Loucy (cell line): ENCODE data around the gene CNTNAP2.

Experiments
- H2AFZ ChIP-seq: fragments of 200-600 bp; sonication (generic); 2 replicates; pipeline ENCODE4 v1.6.0; 2016; ENCODE audit warnings: antibody characterized with exemption, mild to moderate bottlenecking, low read length, moderate library complexity
- H3F3A ChIP-seq: fragments of 200-600 bp; 2 replicates; pipeline ENCODE4 v1.6.0; 2016; ENCODE audit warnings: antibody characterized with exemption, low read depth, mild to moderate bottlenecking
- H3K27me3 ChIP-seq: fragments of 200-600 bp; sonication (generic); 2 replicates; pipeline ENCODE4 v1.6.1; 2014; ENCODE audit warnings: low read length, mild to moderate bottlenecking; ENCODE audit not compliant: insufficient read depth, poor library complexity, severe bottlenecking
- H3K36me3 ChIP-seq: fragments of 200-600 bp; sonication (generic); 2 replicates; pipeline ENCODE4 v1.6.1; 2016; ENCODE audit warnings: low read length; ENCODE audit not compliant: insufficient read depth
- H3K4me1 ChIP-seq: fragments of 200-600 bp; sonication (generic); 2 replicates; pipeline ENCODE4 v1.5.1; 2014; ENCODE audit warnings: low read length, mild to moderate bottlenecking; ENCODE audit not compliant: insufficient read depth, poor library complexity, severe bottlenecking
- H3K4me2 ChIP-seq: fragments of 200-600 bp; sonication (generic); 2 replicates; pipeline ENCODE4 v1.6.0; 2014; ENCODE audit warnings: antibody characterized with exemption, low read length, low read depth, mild to moderate bottlenecking; ENCODE audit not compliant: poor library complexity, severe bottlenecking
- H3K4me3 ChIP-seq: fragments of 200-600 bp; sonication (generic); 2 replicates; pipeline ENCODE4 v1.5.1; 2014; ENCODE audit warnings: low read length, mild to moderate bottlenecking, mixed read lengths; ENCODE audit not compliant: poor library complexity, severe bottlenecking
- H3K79me2 ChIP-seq: fragments of 200-600 bp; sonication (generic); 2 replicates; pipeline ENCODE4 v1.6.1; 2014; ENCODE audit warnings: low read length; ENCODE audit not compliant: insufficient read depth
- H3K9ac ChIP-seq: fragments of 200-600 bp; sonication (generic); 2 replicates; pipeline ENCODE4 v1.6.0; 2014; ENCODE audit warnings: mild to moderate bottlenecking, low read depth, low read length, moderate library complexity; ENCODE audit not compliant: poor library complexity, severe bottlenecking
- H3K9me2 ChIP-seq: fragments of 200-600 bp; sonication (generic); replicated peaks from 2 replicates; pipeline ENCODE4 v1.6.1; 2016; ENCODE audit warnings: low read depth, low read length, mixed read lengths
- H3K9me3 ChIP-seq: fragments of 200-600 bp; sonication (generic); 2 replicates; pipeline ENCODE4 v1.6.1; 2014; ENCODE audit warnings: mild to moderate bottlenecking, antibody characterized with exemption, low read length, low read depth; ENCODE audit not compliant: insufficient read depth
- H4K20me1 ChIP-seq: fragments of 200-600 bp; sonication (generic); 2 replicates; pipeline ENCODE4 v1.6.0; 2014; ENCODE audit warnings: antibody characterized with exemption, low read length, mild to moderate bottlenecking; ENCODE audit not compliant: insufficient read depth, poor library complexity, severe bottlenecking
- EZH2phosphoT487 ChIP-seq: fragments of 200-600 bp; IDR thresholded peaks from 2 replicates; pipeline ENCODE4 v1.6.1; 2018; ENCODE audit warnings: antibody characterized with exemption, mild to moderate bottlenecking, moderate library complexity, borderline replicate concordance
- TF ChIP-seq, protein P1 (sequence below): fragments of 200-600 bp; sonication (generic); conservative IDR thresholded peaks from 2 replicates; pipeline ENCODE4 v1.5.1; 2014; ENCODE audit warnings: mild to moderate bottlenecking, antibody characterized with exemption, low read length

The CNTNAP2 gene

DNA sequence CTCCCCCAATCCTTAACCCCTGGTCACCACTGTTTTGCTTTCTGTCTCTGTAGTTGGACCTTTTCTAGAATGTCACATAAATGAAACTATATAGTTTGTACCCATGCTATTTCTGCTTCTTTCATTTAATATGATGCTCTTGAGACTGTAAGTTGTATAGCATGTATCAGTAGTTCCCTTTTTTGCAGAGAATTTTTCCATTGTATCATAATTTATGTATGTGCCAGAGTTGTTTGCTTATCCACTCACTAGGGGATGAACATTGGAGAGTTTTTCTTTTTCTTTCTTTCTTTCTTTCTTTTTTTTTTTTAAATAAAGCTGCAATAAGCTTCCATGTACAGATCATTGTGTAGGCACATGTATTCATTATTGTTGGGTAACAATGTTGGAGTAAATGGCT, 544.8 kb downstream of the CNTNAP2 start:
- Histone ChIP-seq H3K27me3 (no peaks in the 10 kb centered on the region), H3K36me3 (no peaks in the 10 kb centered on the region), H3K4me3 (no peak overlapping the region), H3K9me2 (no peaks in the 10 kb centered on the region), H3K4me2 (no peak overlapping the region), H4K20me1 (no peaks in the 10 kb centered on the region), H3K4me1 (no peaks in the 10 kb centered on the region), H2AFZ (no peak overlapping the region), H3K9me3 (no peaks in the 10 kb centered on the region), H3F3A (no peaks in the 10 kb centered on the region), H3K9ac (no peak overlapping the region), H3K79me2 (no peaks in the 10 kb centered on the region)
- no peak for TF ChIP-seq EZH2phosphoT487
- TF ChIP-seq, protein P1, sequence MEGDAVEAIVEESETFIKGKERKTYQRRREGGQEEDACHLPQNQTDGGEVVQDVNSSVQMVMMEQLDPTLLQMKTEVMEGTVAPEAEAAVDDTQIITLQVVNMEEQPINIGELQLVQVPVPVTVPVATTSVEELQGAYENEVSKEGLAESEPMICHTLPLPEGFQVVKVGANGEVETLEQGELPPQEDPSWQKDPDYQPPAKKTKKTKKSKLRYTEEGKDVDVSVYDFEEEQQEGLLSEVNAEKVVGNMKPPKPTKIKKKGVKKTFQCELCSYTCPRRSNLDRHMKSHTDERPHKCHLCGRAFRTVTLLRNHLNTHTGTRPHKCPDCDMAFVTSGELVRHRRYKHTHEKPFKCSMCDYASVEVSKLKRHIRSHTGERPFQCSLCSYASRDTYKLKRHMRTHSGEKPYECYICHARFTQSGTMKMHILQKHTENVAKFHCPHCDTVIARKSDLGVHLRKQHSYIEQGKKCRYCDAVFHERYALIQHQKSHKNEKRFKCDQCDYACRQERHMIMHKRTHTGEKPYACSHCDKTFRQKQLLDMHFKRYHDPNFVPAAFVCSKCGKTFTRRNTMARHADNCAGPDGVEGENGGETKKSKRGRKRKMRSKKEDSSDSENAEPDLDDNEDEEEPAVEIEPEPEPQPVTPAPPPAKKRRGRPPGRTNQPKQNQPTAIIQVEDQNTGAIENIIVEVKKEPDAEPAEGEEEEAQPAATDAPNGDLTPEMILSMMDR = no peak

DNA sequence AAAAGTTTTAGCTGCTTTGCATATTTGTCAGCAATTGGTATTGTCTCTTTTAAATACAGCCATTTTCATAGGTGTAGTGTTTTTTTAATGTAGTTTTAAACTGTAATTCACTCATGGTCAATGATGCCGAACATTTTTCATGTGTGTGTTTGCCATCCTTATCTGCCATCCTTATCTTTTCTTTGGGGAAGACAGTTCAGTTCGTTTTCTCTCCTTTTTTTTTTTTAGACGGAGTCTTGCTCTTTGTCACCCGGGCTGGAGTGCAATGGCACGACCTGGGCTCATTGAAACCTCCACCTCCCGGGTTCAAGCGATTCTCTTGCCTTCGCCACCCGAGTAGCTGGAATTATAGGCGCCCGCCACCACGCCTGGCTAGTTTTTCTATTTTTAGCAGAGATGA, 545.3 kb downstream of the CNTNAP2 start:
- no peaks in the 10 kb centered on the region for H3K9me3 ChIP-seq
- H3K4me2 ChIP-seq = no peak overlapping the region
- no peaks in the 10 kb centered on the region for H3K9me2 ChIP-seq
- TF ChIP-seq, protein P1 = no peak
- no peak for TF ChIP-seq EZH2phosphoT487
- H4K20me1 ChIP-seq = no peaks in the 10 kb centered on the region
- H3K4me3 ChIP-seq = no peak overlapping the region
- H3K27me3 ChIP-seq = no peaks in the 10 kb centered on the region
- no peaks in the 10 kb centered on the region for H3K79me2 ChIP-seq
- no peaks in the 10 kb centered on the region for H3K36me3 ChIP-seq
- no peak overlapping the region for H3K9ac ChIP-seq
- H2AFZ ChIP-seq = no peak overlapping the region
- H3K4me1 ChIP-seq = no peaks in the 10 kb centered on the region
- no peaks in the 10 kb centered on the region for H3F3A ChIP-seq

DNA sequence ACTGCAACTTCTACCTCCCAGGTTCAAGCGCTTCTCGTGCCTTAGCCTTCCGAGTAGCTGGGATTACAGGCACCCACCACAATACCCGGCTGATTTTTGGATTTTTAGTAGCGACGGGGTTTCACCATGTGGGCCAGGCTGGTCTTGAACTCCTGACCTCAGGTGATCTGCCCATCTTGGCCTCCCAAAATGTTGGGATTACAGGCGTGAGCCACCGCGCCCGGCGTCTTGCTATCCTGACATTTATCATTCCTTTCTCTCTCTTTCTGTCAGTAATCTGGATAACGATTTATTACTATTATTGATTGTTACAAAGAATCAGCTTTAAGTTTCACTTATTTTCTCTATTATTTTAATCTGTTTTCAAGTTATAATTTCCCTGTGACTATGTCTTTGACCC, 548.4 kb downstream of the CNTNAP2 start:
- no peaks in the 10 kb centered on the region for H3K36me3 ChIP-seq
- H3K79me2 ChIP-seq = no peaks in the 10 kb centered on the region
- H3K4me2 ChIP-seq = no peak overlapping the region
- no peaks in the 10 kb centered on the region for H4K20me1 ChIP-seq
- TF ChIP-seq, protein P1 = no peak
- no peak for TF ChIP-seq EZH2phosphoT487
- no peak overlapping the region for H3K9ac ChIP-seq
- H3K4me1 ChIP-seq = no peaks in the 10 kb centered on the region
- no peaks in the 10 kb centered on the region for H3F3A ChIP-seq
- no peak overlapping the region for H2AFZ ChIP-seq
- no peaks in the 10 kb centered on the region; the same call in 1 of the 2 replicates for H3K9me2 ChIP-seq
- H3K27me3 ChIP-seq = no peaks in the 10 kb centered on the region
- no peaks in the 10 kb centered on the region for H3K9me3 ChIP-seq
- no peak overlapping the region for H3K4me3 ChIP-seq
